Lower leg skin (tissue), 4 donors: ENCODE measurements around the gene SPP2. TPM values are rescaled to one million over a fixed set of nuclear protein-coding genes. Genes with fewer than 3 reads are reported as not detected.

Experiments
- DNase-seq, 2 donors: peaks; one replicate each; pipeline ENCODE4 v3.0.0-alpha.2; 2019; ENCODE audit warnings: low spot score in 2 of 2
- H3K4me3 ChIP-seq: fragments of 200-600 bp; sonication (generic); 2 replicates; pipeline ENCODE4 v1.5.1; 2017; ENCODE audit warnings: mild to moderate bottlenecking, low read depth; ENCODE audit not compliant: poor library complexity, severe bottlenecking
- CTCF ChIP-seq, 3 donors: fragments of 450-650 bp; IDR thresholded peaks; one replicate each; pipeline ENCODE4 v1.5.1; 2016; ENCODE audit warnings: antibody characterized with exemption in 3 of 3, mild to moderate bottlenecking in 3 of 3, moderate library complexity in 2 of 3
- POLR2A ChIP-seq, 2 donors: fragments of 450-650 bp; IDR thresholded peaks; one replicate each; pipeline ENCODE4 v1.6.1; 2016 to 2017; ENCODE audit warnings: antibody characterized with exemption in 2 of 2, mild to moderate bottlenecking in 1 of 2, moderate library complexity in 1 of 2
- WGBS, 2 donors: methylation state at CpG; one replicate each; pipeline ENCODE4 v1.1.5; 2018; 5-methylcytosine and 5-hydroxymethylcytosine counted together
- intact Hi-C: fragments of 100-400 bp; cut with DNase I; formaldehyde crosslinking; loops from one replicate; pipeline ENCODE4 v1.15.0; 2023; ENCODE audit warnings: low total_unique reads
- total RNA-seq, 4 donors: library from RNA; depleted of rRNA; stranded (reverse); fragments of >200 nt; gene quantifications; one replicate each; pipeline ENCODE4 v1.1.0, GENCODE V29; 2016

The SPP2 gene
- total RNA-seq, 4 donors from 2014 or later = not detected

- no peak for DNase-seq
- WGBS, 2 donors = 68 to 86% methylated on average over 2 of the region's 2 CpGs
- intact Hi-C loops = no loop called here
- no peak overlapping the region for H3K4me3 ChIP-seq
- no peak for TF ChIP-seq POLR2A (IDR thresholded peaks at IDR 0.05)
- no peak for TF ChIP-seq CTCF (IDR thresholded peaks at IDR 0.05)
Measured at GRCh38 chr2:234078129-234078528, 27.6 kb downstream of the SPP2 start.

GRCh38 chr2:234081970-234082822, 31.7 kb downstream of the SPP2 start:
- TF ChIP-seq CTCF (IDR thresholded peaks at IDR 0.05) = no peak
- no peak for TF ChIP-seq POLR2A (IDR thresholded peaks at IDR 0.05)
- no peak overlapping the region for H3K4me3 ChIP-seq
- intact Hi-C loops = no loop called here
- peak in 1 of 2 donors; percentile 21 for DNase-seq
- 43 to 53% methylated on average over 15 of the region's 15 CpGs for WGBS, 2 donors

GRCh38 chr2:234083572-234084348, 33.3 kb downstream of the SPP2 start:
- no peak for TF ChIP-seq CTCF (IDR thresholded peaks at IDR 0.05)
- no peak for TF ChIP-seq POLR2A (IDR thresholded peaks at IDR 0.05)
- H3K4me3 ChIP-seq = no peak overlapping the region
- DNase-seq = no peak
- intact Hi-C loops = no loop called here
- 83 to 85% methylated on average over 7 of the region's 7 CpGs for WGBS, 2 donors

GRCh38 chr2:234091432-234091879, 41.0 kb downstream of the SPP2 start:
- intact Hi-C loops = no loop called here
- TF ChIP-seq POLR2A (IDR thresholded peaks at IDR 0.05) (no peak), CTCF (IDR thresholded peaks at IDR 0.05) (no peak)
- DNase-seq = no peak
- H3K4me3 ChIP-seq = no peak overlapping the region
- WGBS, 2 donors = 11 to 15% methylated on average over 5 of the region's 5 CpGs

- DNase-seq = no peak
- no peak for TF ChIP-seq POLR2A (IDR thresholded peaks at IDR 0.05)
- no peak for TF ChIP-seq CTCF (IDR thresholded peaks at IDR 0.05)
- WGBS, 2 donors = 13 to 28% methylated on average over 7 of the region's 7 CpGs
- intact Hi-C loops = no loop called here
- H3K4me3 ChIP-seq = no peak overlapping the region
Measured at GRCh38 chr2:234091883-234092282, 41.4 kb downstream of the SPP2 start.
